Panc1 (cell line): ENCODE results near the gene TMCC1. TPM values are rescaled to one million over a fixed set of nuclear protein-coding genes. Genes with fewer than 3 reads are reported as not detected.

Experiments used
- ATAC-seq: fragments of 200-7000 bp; cut with Tn5 transposase; 2 replicates; pipeline ENCODE4 v1.9.1; 2020; ENCODE audit warnings: mild to moderate bottlenecking, moderate library complexity
- BruUV-seq: library from RNA; stranded (reverse); fragments of 400-500 nt; replicated peaks from 2 replicates; lab custom pipeline; 2021; lab: Mats Ljungman, UMichigan
- CTCF ChIA-PET: fragments of 300-600 bp; sonication (Branson Sonifier 250); formaldehyde crosslinking; loops from one replicate; lab custom pipeline; 2022; ENCODE audit warnings: antibody characterized with exemption; lab: Charles Lee
- POLR2A ChIA-PET: fragments of 300-600 bp; sonication (Branson Sonifier 250); formaldehyde crosslinking; loops from one replicate; lab custom pipeline; 2022; ENCODE audit warnings: antibody characterized with exemption; lab: Charles Lee
- DNase-seq: peaks from one replicate; pipeline ENCODE4 v3.0.0-alpha.2; 2010; ENCODE audit warnings: low read depth, low spot score
- H3K27ac ChIP-seq: 2 replicates; pipeline ENCODE4 v1.5.1; 2011; ENCODE audit warnings: mild to moderate bottlenecking, low read length, inconsistent platforms
- H3K27me3 ChIP-seq: fragments of 200-500 bp; sonication (Bioruptor generic); 2 replicates; pipeline ENCODE4 v1.6.0; 2014; ENCODE audit warnings: low read length, inconsistent platforms; ENCODE audit not compliant: control insufficient read depth, insufficient read depth
- H3K36me3 ChIP-seq: fragments of 200-500 bp; sonication (Bioruptor generic); 2 replicates; pipeline ENCODE4 v1.5.1; 2014; ENCODE audit warnings: inconsistent platforms, mild to moderate bottlenecking, low read length, moderate library complexity; ENCODE audit not compliant: control insufficient read depth, insufficient read depth
- H3K4me1 ChIP-seq: 2 replicates; pipeline ENCODE4 v1.5.1; 2011; ENCODE audit warnings: inconsistent platforms, mild to moderate bottlenecking, low read length, moderate library complexity; ENCODE audit not compliant: control insufficient read depth, insufficient read depth
- H3K4me3 ChIP-seq, 2 experiments: 2 replicates each; pipeline ENCODE4 v1.5.1; 2011 to 2012; ENCODE audit warnings: low read depth in 2 of 2, low read length in 2 of 2, mild to moderate bottlenecking in 2 of 2, inconsistent platforms in 1 of 2, moderate library complexity in 1 of 2
- H3K9me3 ChIP-seq: fragments of 200-500 bp; sonication (Bioruptor generic); 2 replicates; pipeline ENCODE4 v1.5.1; 2014; ENCODE audit warnings: low read depth, mild to moderate bottlenecking, inconsistent platforms, low read length, moderate library complexity; ENCODE audit not compliant: control insufficient read depth, insufficient read depth
- POLR2AphosphoS5 ChIP-seq: IDR thresholded peaks from 2 replicates; pipeline ENCODE4 v1.6.1; 2012; ENCODE audit warnings: mild to moderate bottlenecking, low read depth, low read length, moderate library complexity
- SIN3A ChIP-seq: IDR thresholded peaks from 2 replicates; pipeline ENCODE4 v1.6.1; 2012; ENCODE audit warnings: low read depth, mild to moderate bottlenecking, low read length, moderate library complexity, borderline replicate concordance; ENCODE audit not compliant: insufficient read depth
- TCF7L2 ChIP-seq: IDR thresholded peaks from 2 replicates; pipeline ENCODE4 v1.6.1; 2011; ENCODE audit warnings: mild to moderate bottlenecking, low read depth, low read length, inconsistent platforms
- in situ Hi-C: cut with HindIII; loops from 2 replicates; pipeline ENCODE4 v1.10.0; 2016; ENCODE audit warnings: low sequenced_read_pairs, low pct_unique_long_range_greater_than_20kb
- intact Hi-C: fragments of 100-400 bp; cut with micrococcal nuclease; formaldehyde crosslinking; loops from one replicate; pipeline ENCODE4 v1.10.0; 2022; ENCODE audit not compliant: unreplicated experiment
- total RNA-seq: library from RNA; stranded (reverse); gene quantifications from one replicate; pipeline ENCODE4 v1.2.1, GENCODE V29; 2021; ENCODE audit not compliant: unreplicated experiment
- TF ChIP-seq, protein P1 (sequence below): fragments of 450-650 bp; IDR thresholded peaks from 2 replicates; pipeline ENCODE4 v1.5.1; 2017; ENCODE audit warnings: mild to moderate bottlenecking
- TF ChIP-seq, protein P2 (sequence below), 2 experiments: IDR thresholded peaks; 2 replicates each; pipeline ENCODE4 v1.6.1; 2011 to 2012; ENCODE audit warnings: low read depth in 2 of 2, control low read depth in 1 of 2, low read length in 1 of 2, mild to moderate bottlenecking in 1 of 2, moderate library complexity in 1 of 2; ENCODE audit not compliant: insufficient read depth in 1 of 2

The TMCC1 gene
- total RNA-seq, 1 experiment from 2014 or later: 33.2 TPM

DNA sequence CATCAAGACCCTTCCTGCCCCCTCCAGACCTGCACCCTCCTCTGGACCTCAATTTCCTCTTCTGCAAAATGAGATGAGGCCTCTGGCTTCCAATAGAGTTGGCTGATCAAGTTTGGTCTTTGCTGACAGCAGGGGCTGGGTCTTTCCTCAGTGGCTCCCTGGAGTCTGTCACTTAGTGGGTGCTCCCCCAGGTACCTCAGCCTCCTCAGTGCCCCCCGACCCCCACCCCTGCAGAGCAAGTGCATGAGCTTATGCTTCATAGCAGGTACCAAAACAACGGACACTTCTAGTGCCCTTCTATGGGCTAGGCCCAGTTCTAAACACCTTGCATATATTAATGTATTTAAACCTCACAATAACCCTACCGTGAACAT is 280.2 kb downstream of the TMCC1 start:
- ChIA-PET POLR2A (no interaction called here), CTCF (interaction anchor here (0.6 kb wide), 1 partner anchor 57 kb away, joined by 3 read pairs; no protein-coding TSS in a partner anchor)
- TF ChIP-seq TCF7L2 (no peak), SIN3A (no peak), POLR2AphosphoS5 (no peak)
- TF ChIP-seq, protein P1, sequence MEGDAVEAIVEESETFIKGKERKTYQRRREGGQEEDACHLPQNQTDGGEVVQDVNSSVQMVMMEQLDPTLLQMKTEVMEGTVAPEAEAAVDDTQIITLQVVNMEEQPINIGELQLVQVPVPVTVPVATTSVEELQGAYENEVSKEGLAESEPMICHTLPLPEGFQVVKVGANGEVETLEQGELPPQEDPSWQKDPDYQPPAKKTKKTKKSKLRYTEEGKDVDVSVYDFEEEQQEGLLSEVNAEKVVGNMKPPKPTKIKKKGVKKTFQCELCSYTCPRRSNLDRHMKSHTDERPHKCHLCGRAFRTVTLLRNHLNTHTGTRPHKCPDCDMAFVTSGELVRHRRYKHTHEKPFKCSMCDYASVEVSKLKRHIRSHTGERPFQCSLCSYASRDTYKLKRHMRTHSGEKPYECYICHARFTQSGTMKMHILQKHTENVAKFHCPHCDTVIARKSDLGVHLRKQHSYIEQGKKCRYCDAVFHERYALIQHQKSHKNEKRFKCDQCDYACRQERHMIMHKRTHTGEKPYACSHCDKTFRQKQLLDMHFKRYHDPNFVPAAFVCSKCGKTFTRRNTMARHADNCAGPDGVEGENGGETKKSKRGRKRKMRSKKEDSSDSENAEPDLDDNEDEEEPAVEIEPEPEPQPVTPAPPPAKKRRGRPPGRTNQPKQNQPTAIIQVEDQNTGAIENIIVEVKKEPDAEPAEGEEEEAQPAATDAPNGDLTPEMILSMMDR: no peak
- TF ChIP-seq, protein P2, sequence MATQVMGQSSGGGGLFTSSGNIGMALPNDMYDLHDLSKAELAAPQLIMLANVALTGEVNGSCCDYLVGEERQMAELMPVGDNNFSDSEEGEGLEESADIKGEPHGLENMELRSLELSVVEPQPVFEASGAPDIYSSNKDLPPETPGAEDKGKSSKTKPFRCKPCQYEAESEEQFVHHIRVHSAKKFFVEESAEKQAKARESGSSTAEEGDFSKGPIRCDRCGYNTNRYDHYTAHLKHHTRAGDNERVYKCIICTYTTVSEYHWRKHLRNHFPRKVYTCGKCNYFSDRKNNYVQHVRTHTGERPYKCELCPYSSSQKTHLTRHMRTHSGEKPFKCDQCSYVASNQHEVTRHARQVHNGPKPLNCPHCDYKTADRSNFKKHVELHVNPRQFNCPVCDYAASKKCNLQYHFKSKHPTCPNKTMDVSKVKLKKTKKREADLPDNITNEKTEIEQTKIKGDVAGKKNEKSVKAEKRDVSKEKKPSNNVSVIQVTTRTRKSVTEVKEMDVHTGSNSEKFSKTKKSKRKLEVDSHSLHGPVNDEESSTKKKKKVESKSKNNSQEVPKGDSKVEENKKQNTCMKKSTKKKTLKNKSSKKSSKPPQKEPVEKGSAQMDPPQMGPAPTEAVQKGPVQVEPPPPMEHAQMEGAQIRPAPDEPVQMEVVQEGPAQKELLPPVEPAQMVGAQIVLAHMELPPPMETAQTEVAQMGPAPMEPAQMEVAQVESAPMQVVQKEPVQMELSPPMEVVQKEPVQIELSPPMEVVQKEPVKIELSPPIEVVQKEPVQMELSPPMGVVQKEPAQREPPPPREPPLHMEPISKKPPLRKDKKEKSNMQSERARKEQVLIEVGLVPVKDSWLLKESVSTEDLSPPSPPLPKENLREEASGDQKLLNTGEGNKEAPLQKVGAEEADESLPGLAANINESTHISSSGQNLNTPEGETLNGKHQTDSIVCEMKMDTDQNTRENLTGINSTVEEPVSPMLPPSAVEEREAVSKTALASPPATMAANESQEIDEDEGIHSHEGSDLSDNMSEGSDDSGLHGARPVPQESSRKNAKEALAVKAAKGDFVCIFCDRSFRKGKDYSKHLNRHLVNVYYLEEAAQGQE (IDR thresholded peaks at IDR 0.05; ENCODE audit: insufficient read depth in 1 of 2, low read depth in 2 of 2, low read length in 1 of 2): no peak
- Histone ChIP-seq H3K4me3 (no peak overlapping the region), H3K4me1 (peaks cover 44% of the 10 kb centered on the region), H3K36me3 (no peaks in the 10 kb centered on the region), H3K9me3 (no peaks in the 10 kb centered on the region), H3K27me3 (no peaks in the 10 kb centered on the region), H3K27ac (no peak overlapping the region)
- ATAC-seq (no peak), DNase-seq (no peak)
- no TSS peak for BruUV-seq
- in situ Hi-C loops: no loop called here
- intact Hi-C loops: no loop called here

DNA sequence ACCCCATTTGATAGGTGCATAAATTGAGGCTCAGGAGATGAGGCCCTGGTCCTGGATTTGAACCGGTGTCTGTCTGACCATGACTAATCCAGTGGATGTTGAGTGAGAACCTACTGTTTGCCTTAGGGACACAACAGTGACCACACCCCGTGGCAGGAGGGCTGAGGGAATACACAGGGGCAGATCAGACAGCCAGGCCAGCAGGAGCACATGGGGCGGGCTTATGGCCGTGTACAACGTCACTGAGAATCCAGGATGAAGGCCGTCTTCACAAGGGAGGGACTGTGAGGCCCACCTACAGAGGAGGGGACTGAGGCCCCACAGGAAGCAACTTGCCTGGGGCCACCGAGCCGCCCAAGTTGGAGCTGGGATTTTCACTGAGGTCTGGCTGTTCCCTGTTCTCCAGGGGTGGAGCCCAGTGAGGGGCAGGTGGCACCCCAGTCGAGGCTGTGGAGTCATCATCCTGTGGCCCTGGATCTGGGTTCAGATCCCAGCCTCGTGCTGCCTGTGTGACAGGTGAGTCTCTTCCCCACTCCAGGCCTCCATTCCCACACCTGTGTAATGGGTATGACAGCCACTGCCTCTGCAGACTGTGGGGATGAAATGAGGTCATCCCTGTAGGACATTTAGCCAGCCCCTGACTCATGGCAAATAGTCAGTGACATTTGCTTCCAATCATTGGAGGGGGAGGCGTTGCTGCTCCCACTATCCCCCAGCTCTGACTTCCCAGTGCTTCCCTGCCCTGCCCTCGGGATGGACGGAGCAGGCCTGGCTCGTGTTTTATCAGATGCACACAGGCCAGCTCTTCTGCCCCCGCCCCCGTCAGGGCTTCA is 280.8 kb downstream of the TMCC1 start:
- no peaks in the 10 kb centered on the region for H3K36me3 ChIP-seq
- peak overlapping the region; percentile 76 for H3K27ac ChIP-seq
- ATAC-seq (peak; percentile 39), DNase-seq (no peak)
- ChIA-PET POLR2A (no interaction called here), CTCF (no interaction called here)
- no TSS peak for BruUV-seq
- H3K4me3 ChIP-seq: no peak overlapping the region
- H3K9me3 ChIP-seq: no peaks in the 10 kb centered on the region
- intact Hi-C loops: no loop called here
- TF ChIP-seq POLR2AphosphoS5 (no peak), SIN3A (no peak), TCF7L2 (no peak)
- TF ChIP-seq, protein P2 (IDR thresholded peaks at IDR 0.05; ENCODE audit: insufficient read depth in 1 of 2, low read depth in 2 of 2, low read length in 1 of 2): no peak
- TF ChIP-seq, protein P1: no peak
- no peaks in the 10 kb centered on the region for H3K27me3 ChIP-seq
- in situ Hi-C loops: no loop called here
- H3K4me1 ChIP-seq: peaks cover 50% of the 10 kb centered on the region
